Renal cortex interstitium (tissue), 11 donors: ENCODE data around the gene MMD2. TPM values are rescaled to one million over a fixed set of nuclear protein-coding genes. Genes with fewer than 3 reads are reported as not detected.
"Not testable (repeated sequence)": the region's sequence is repeated elsewhere in the genome, so short reads cannot be mapped to it uniquely, and the experiment has no call there.

Experiments
- DNase-seq, 11 donors: peaks; one replicate each; pipeline ENCODE4 v3.0.0-alpha.2; 2013; ENCODE audit warnings: low read depth in 9 of 11, low spot score in 4 of 11; ENCODE audit errors: extremely low read depth in 1 of 11
- polyA plus RNA-seq, 3 donors: library from polyadenylated mRNA; unstranded; fragments of 120-200 nt; gene quantifications; one replicate each; pipeline ENCODE4 v1.2.1, GENCODE V29; 2013; ENCODE audit not compliant: insufficient read length in 3 of 3

MMD2 gene
- polyA plus RNA-seq, 3 donors = 0.07 TPM; not detected in 2

GRCh38 chr7:4916113-4916512 lies 42.9 kb downstream of the MMD2 start:
- no peak for DNase-seq

- DNase-seq = no peak
Measured at GRCh38 chr7:4911111-4911828, 47.7 kb downstream of the MMD2 start.

- no peak for DNase-seq
Measured at GRCh38 chr7:4906682-4907081, 52.3 kb downstream of the MMD2 start.

GRCh38 chr7:4905171-4905570 lies 53.8 kb downstream of the MMD2 start:
- DNase-seq = no peak

- no peak for DNase-seq
Measured at GRCh38 chr7:4904346-4904745, 54.6 kb downstream of the MMD2 start.

- no peak for DNase-seq
Measured at GRCh38 chr7:4895766-4896165, 63.2 kb downstream of the MMD2 start.

- no peak for DNase-seq
Measured at GRCh38 chr7:4894482-4894881, 64.5 kb downstream of the MMD2 start.

- DNase-seq = no peak
Measured at GRCh38 chr7:4893929-4894475, 65.0 kb downstream of the MMD2 start.

GRCh38 chr7:4893188-4893587 lies 65.8 kb downstream of the MMD2 start:
- DNase-seq = not testable (repeated sequence)

- DNase-seq = not testable (repeated sequence)
Measured at GRCh38 chr7:4891522-4891921, 67.5 kb downstream of the MMD2 start.

GRCh38 chr7:4889682-4890081 lies 69.3 kb downstream of the MMD2 start:
- DNase-seq = no peak

- DNase-seq = no peak
Measured at GRCh38 chr7:4888161-4888560, 70.8 kb downstream of the MMD2 start.

GRCh38 chr7:4886671-4887070 lies 72.3 kb downstream of the MMD2 start:
- no peak for DNase-seq

GRCh38 chr7:4885317-4885807 lies 73.6 kb downstream of the MMD2 start:
- no peak for DNase-seq

GRCh38 chr7:4884164-4884563 lies 74.8 kb downstream of the MMD2 start:
- no peak for DNase-seq

- peak; percentile 51 to 84 (median 77) for DNase-seq
Measured at GRCh38 chr7:4883372-4884144, 75.4 kb downstream of the MMD2 start, which contains the start of gene RADIL. Gene RADIL (minus strand): TSS chr7:4883716. CDS start chr7:4878139, 5,577 bp downstream.

- DNase-seq = no peak
Measured at GRCh38 chr7:4883033-4883371, 76.0 kb downstream of the MMD2 start.

- peak in 2 of 11 donors; percentile 21 to 50 for DNase-seq
Measured at GRCh38 chr7:4882169-4883032, 76.6 kb downstream of the MMD2 start.

- DNase-seq = no peak
Measured at GRCh38 chr7:4880218-4880617, 78.8 kb downstream of the MMD2 start.
